Left colon (tissue), 2 donors: ENCODE results near the gene HDAC9. TPM values are rescaled to one million over a fixed set of nuclear protein-coding genes. Genes with fewer than 3 reads are reported as not detected.

ENCODE experiments used
- ATAC-seq: fragments of 200-7000 bp; cut with Tn5 transposase; one replicate; pipeline ENCODE4 v1.9.1; 2020; ENCODE audit warnings: mild to moderate bottlenecking, moderate library complexity
- DNase-seq, 2 donors: peaks; one replicate each; pipeline ENCODE4 v3.0.0-alpha.2; 2020
- intact Hi-C, 2 donors: fragments of 100-400 bp; cut with DNase I in 1 of 2; cut with micrococcal nuclease in 1 of 2; formaldehyde crosslinking; loops; one replicate each; pipeline versions ENCODE4 v1.11.2 to v1.14.0; 2022; cut with DNase I, micrococcal nuclease
- total RNA-seq, 2 donors: library from RNA; stranded (reverse); fragmentation: NEBNext Ultra II Directional; extraction: Animal tissue kit (Norgen Biotek cat#: 25700); gene quantifications; one replicate each; pipeline ENCODE4 v1.2.1, GENCODE V29; 2021
- donor health status: DM: no; HTN: no; CAD: no.
- donor health status: DM: yes; HTN: yes; CAD: no.

Gene HDAC9
- total RNA-seq, 2 donors from 2014 or later: 12.3 to 21.7 TPM

- intact Hi-C loops: loop anchor here in 1 of 2 donors (10.0 kb wide), 1 partner anchor 219 kb away; no protein-coding TSS in a partner anchor
- no peak for DNase-seq
- no peak for ATAC-seq
Measured at GRCh38 chr7:18573410-18574234, 78.1 kb downstream of the HDAC9 start.

- no peak for DNase-seq
- intact Hi-C loops: loop anchor here in 1 of 2 donors (10.0 kb wide), 1 partner anchor 219 kb away; no protein-coding TSS in a partner anchor
- no peak for ATAC-seq
Measured at GRCh38 chr7:18574235-18574540, 78.6 kb downstream of the HDAC9 start.

- intact Hi-C loops: loop anchor here in 1 of 2 donors (10.0 kb wide), 1 partner anchor 220 kb away; no protein-coding TSS in a partner anchor
- no peak for DNase-seq
- ATAC-seq: no peak
Measured at GRCh38 chr7:18574676-18575075, 79.1 kb downstream of the HDAC9 start.

- intact Hi-C loops: loop anchor here in 1 of 2 donors (10.0 kb wide), 1 partner anchor 221 kb away; no protein-coding TSS in a partner anchor
Measured at GRCh38 chr7:18575622-18576572, 80.3 kb downstream of the HDAC9 start.

GRCh38 chr7:18577096-18577771, 81.7 kb downstream of the HDAC9 start:
- intact Hi-C loops: loop anchor here in 1 of 2 donors (10.0 kb wide), 1 partner anchor 222 kb away; no protein-coding TSS in a partner anchor
- peak; percentile 94 for ATAC-seq
- peak in 1 of 2 donors; percentile 26 for DNase-seq

More at GRCh38 chr7:18575622-18576572, 80.3 kb downstream of the HDAC9 start:
- DNase-seq: no peak
- ATAC-seq: no peak

GRCh38 chr7:18579698-18580097, 84.1 kb downstream of the HDAC9 start:
- intact Hi-C loops: loop anchor here in 1 of 2 donors (10.0 kb wide), 1 partner anchor 225 kb away; no protein-coding TSS in a partner anchor
- no peak for ATAC-seq

GRCh38 chr7:18580950-18581349, 85.4 kb downstream of the HDAC9 start:
- ATAC-seq (no peak), DNase-seq (no peak)
- intact Hi-C loops: no loop called here

More at GRCh38 chr7:18579698-18580097, 84.1 kb downstream of the HDAC9 start:
- DNase-seq: no peak

GRCh38 chr7:18583305-18583704, 87.8 kb downstream of the HDAC9 start:
- no peak for ATAC-seq
- DNase-seq: no peak

GRCh38 chr7:18590241-18590640, 94.7 kb downstream of the HDAC9 start:
- DNase-seq (no peak), ATAC-seq (peak; percentile 31)
- intact Hi-C loops: no loop called here

More at GRCh38 chr7:18583305-18583704, 87.8 kb downstream of the HDAC9 start:
- intact Hi-C loops: no loop called here

- intact Hi-C loops: no loop called here
- DNase-seq (no peak), ATAC-seq (peak; percentile 51)
Measured at GRCh38 chr7:18590744-18591340, 95.3 kb downstream of the HDAC9 start.

- ATAC-seq: peak; percentile 80
- DNase-seq: no peak
- intact Hi-C loops: no loop called here
Measured at GRCh38 chr7:18593602-18594279, 98.2 kb downstream of the HDAC9 start.

GRCh38 chr7:18597754-18598153, 102.2 kb downstream of the HDAC9 start:
- no peak for DNase-seq
- intact Hi-C loops: no loop called here

GRCh38 chr7:18607025-18607424, 111.5 kb downstream of the HDAC9 start:
- no peak for DNase-seq
- intact Hi-C loops: no loop called here
- no peak for ATAC-seq

More at GRCh38 chr7:18597754-18598153, 102.2 kb downstream of the HDAC9 start:
- ATAC-seq: no peak

- intact Hi-C loops: no loop called here
- DNase-seq: no peak
- peak; percentile 47 for ATAC-seq
Measured at GRCh38 chr7:18610331-18610948, 114.9 kb downstream of the HDAC9 start.

GRCh38 chr7:18614841-18615240, 119.3 kb downstream of the HDAC9 start:
- intact Hi-C loops: no loop called here
- ATAC-seq (no peak), DNase-seq (no peak)

GRCh38 chr7:18619311-18619710, 123.8 kb downstream of the HDAC9 start:
- ATAC-seq (no peak), DNase-seq (no peak)
- intact Hi-C loops: no loop called here

- no peak for DNase-seq
- ATAC-seq: no peak
- intact Hi-C loops: no loop called here
Measured at GRCh38 chr7:18623389-18623788, 127.8 kb downstream of the HDAC9 start.
